HG03039 (cell line): ENCODE results near the gene TGM2.

Source experiments
- ATAC-seq: cut with Tn5 transposase; IDR thresholded peaks from one replicate; pipeline ENCODE4 v1.9.1; 2021; ENCODE audit warnings: mild to moderate bottlenecking, moderate library complexity; ENCODE audit not compliant: unreplicated experiment

Gene TGM2

GRCh38 chr20:38146628-38147027 lies 18.4 kb downstream of the TGM2 start:
- ATAC-seq, result no peak

- no peak for ATAC-seq
Observed at GRCh38 chr20:38146156-38146555, 18.9 kb downstream of the TGM2 start.

DNA sequence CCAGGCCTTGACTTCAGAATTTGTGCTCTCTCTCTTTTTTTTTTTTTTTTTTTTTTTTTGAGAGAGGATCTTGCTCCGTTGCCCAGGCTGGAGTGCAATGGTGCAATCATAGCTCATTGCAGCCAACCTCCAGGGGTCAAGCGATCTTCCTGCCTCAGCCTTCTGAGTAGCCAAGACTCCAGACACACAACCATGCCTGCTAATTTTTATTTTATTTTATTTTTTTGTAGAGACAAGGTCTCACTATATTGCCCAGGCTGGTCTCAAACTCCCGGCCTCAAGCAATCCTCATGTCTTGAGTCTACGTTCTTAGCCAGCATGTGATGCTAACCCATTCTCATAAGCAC lies 19.4 kb downstream of the TGM2 start:
- no peak for ATAC-seq

- no peak for ATAC-seq
Observed at GRCh38 chr20:38144974-38145728, 19.9 kb downstream of the TGM2 start.

DNA sequence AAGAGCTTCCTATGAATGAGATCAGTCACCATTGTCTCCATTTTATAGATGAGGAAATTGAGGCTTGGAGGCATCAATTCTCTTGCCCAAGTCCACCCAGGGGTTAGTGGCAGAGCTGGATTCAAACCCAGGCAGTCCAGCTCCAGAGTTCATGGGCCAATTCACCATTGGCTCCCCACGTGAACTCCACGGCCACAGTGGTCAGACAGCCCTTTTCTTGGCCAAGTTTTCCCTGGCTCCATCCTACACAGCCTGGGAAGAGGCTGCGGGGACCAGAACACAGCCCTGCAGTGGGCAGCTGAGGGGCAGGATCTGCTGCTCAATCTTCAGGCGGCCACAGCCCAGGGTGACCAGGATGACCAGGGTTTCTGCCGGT lies 20.5 kb downstream of the TGM2 start:
- no peak for ATAC-seq

- no peak for ATAC-seq
Observed at GRCh38 chr20:38143646-38144554, 21.2 kb downstream of the TGM2 start.

DNA sequence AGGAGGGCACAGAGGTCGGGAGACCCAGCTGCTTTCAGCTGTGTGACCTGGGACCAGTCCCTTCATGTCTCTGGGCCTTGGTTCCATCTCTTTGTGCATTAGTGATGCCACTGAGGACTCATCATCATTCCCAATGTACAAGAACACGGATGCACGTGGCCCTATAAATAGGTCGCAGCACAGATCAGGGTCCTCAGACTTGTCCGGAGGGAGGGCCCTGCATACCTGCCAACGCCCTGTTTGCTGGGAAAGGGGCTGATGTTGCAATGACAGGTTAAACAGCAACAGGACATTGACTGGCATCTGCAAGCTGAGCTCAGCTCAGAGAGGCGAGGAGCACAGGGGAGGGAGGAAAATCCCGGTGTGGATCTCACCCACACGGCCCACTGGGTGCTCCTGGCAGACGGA lies 21.8 kb downstream of the TGM2 start:
- ATAC-seq, result no peak

DNA sequence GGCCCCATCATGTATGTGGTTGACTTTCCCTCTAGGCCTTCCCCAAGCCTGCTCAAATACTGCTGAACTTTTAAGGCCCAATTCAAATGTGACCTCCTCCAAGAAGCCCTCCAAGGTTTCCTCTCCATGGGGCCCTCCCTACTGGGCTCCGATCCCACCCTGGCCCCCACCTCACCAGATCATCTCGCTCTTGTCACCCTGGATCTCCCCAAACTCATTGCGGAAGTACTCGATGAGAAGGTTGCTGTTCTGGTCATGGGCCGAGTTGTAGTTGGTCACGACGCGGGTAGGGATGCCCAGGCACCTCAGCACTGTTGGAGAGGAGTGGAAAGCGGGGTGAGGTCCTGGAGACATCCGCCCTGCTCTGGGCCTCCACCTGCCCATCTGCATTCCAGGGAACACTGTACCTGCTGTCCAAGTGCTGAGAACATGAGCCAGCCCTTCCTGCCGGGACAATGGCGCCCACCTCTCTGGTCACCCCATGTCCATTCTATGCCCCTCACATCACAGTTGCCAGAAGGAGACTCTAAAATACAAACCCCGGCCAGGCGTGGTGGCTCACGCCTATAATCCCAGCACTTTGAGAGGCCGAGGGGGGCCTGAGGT lies 23.1 kb downstream of the TGM2 start:
- no peak for ATAC-seq

DNA sequence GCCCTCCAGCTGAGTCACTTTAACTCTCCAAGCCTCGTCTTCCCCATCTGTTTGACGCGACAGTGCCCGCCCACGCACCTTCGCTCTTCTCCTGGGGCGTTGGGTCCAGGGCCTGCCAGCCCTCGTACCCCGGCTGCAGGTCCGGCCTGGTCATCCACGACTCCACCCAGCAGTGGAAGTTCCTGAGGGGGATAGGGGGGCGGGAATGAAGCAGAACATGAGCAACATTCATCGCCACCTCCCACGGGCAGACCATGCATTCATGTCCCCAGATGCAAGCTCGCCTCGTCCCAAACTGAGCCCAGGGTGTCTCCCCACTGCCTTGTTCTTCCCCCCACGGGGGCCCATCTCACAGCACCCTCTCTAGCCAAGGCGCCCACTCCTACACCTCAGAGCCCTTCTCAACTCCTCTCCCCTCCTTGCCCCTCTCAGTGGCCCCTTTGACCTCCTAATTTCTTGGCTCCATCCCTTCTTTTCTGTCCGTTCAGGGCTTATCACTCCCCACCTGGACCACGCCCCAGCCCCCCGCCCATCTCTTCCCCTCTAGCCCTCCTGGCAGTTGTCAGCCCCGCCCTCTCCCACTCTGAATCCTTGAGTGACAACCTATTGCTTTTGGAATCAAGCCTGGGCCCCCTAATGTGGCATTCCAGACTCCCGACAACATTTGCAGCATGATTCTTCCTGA lies 23.7 kb downstream of the TGM2 start:
- ATAC-seq, result no peak

- no peak for ATAC-seq
Observed at GRCh38 chr20:38139977-38140753, 24.9 kb downstream of the TGM2 start.

DNA sequence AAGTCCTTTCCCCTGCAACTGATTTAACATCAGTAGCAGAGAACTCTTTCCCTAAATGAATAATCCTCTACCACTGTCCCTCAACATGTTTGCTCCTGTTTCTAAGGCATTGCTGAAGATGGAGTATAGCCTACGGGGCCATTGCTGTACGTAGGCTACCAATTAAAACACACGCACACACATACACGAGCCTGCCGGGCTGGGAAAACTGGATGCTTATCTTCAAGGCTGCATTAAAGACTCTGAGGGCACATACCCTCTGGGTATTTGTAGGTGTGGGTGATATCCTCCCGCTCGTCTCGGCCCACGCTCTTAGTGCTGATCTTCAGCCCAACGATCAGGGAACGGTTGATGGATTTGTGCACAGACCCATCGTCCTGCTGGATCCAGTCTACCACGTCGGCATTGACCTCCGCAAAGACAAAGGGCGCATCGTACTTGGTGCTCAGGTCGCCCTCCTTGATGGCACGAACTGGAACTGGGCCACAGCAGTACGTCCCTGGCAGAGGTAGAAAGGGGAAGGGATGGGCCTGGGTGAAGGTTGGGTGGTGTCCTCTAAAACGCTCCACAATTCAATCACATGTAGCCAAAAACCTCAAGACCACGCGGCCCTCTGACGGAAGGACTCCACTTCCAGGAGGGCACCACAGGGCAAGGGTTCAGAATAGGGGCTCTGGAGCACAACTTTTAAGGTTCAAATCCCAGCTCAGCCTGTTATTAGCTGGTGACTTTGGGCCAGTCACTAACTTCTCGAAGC lies 25.7 kb downstream of the TGM2 start:
- no peak for ATAC-seq

DNA sequence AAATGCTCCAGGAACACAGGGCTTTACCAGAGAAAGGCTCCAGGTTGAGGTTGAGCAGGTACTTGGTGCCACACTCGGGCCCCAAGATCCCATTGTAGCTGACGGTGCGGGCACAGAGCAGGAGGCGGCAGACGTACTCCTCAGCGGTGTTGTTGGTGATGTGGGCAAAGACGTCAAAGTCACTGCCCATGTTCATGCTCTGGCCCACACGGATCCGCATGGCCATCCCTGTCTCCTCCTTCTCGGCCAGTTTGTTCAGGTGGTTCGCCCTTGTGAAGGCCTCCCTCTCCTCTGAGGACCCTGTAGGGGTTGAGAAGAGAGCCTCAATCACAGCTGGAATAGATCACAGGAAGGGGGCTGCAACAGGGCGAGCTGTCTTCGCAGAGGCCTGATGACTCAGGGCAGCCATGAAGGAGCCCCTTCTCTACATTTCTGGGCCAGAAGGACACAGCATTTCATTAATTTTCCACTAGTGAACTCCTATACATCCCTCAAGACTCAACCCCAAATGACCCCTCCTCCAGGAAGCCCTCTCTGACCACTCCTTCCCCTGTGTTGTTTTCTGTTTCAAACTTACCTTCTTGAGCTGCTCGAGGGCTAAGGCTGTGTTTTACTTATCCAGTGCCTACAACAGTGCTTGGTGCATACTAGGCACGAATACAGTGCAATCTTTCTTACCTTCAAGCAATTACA lies 26.8 kb downstream of the TGM2 start:
- ATAC-seq, result no peak

GRCh38 chr20:38137441-38138037 lies 27.5 kb downstream of the TGM2 start:
- ATAC-seq, result no peak

GRCh38 chr20:38136421-38137245 lies 28.4 kb downstream of the TGM2 start:
- no peak for ATAC-seq

DNA sequence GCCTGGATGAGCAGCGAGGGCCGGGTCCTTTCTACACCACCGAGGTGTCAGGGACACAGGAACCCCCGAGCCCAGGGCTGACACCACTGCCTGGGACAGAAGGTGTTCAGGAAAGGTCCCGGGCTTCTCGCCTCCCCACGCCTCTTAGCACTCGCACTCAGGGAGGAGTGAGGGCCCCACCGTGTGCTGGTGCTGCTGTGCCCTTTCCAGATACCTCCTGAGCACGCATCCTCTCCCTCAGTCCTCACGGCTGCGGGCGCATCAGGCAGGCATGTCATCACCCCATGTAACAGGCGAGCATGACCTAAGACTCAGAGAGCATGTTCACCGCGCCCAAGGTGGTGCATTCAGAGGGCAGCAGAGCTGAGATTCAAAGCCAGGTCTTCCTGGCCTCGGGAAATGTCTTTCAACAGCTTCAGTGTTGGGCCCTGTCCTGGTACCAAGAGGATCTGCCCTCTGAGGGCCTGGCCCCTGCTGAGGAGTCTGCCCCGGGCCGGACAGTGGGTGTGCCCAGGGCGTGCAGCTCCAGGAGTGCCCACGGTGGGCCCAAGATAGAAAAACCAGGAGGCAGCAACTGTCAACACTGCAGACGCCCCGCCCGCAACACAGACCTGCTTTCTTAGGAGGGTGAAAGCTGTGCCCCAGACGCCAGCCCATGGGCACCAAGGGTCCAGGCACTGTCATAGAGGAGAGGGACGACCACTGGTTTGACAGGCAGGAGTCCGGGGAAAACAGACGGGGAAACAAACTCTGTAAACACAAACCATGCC lies 29.2 kb downstream of the TGM2 start:
- ATAC-seq, result no peak

GRCh38 chr20:38135271-38135650 lies 29.8 kb downstream of the TGM2 start:
- no peak for ATAC-seq
